Fibroblast of skin of abdomen (primary cell): Measurements from ENCODE around the gene ZNF554.

Experiments
- DNase-seq: peaks from one replicate; pipeline ENCODE4 v3.0.0-alpha.2; 2013

Gene ZNF554

DNA sequence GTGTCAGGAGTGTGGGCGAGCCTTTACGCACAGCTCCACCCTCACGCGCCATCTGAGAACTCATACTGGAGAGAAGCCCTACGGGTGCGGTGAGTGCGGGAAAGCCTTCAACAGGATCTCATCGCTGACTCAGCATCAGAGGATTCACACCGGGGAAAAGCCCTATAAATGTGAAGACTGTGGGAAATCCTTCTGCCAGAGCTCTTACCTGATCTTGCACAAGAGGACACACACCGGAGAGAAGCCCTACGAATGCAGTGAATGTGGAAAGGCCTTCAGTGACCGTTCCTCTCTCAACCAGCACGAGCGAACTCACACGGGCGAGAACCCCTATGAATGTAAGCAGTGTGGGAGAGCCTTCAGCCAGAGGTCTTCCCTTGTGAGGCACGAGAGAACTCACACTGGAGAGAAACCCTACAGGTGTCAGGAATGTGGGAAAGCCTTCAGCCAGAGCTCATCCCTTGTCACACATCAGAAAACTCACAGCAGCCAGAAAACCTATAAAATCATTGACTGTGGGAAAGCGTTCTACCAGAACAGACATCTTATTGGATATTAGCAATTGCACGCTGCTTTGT, 14.7 kb downstream of the ZNF554 start:
- no peak for DNase-seq

GRCh38 chr19:2837430-2837829, 17.8 kb downstream of the ZNF554 start:
- DNase-seq: no peak

GRCh38 chr19:2840794-2841791, 21.4 kb downstream of the ZNF554 start, which contains the start of gene ZNF555:
TSS of gene ZNF555 (plus strand) at chr19:2841475. CDS start at chr19:2841573, 98 bp downstream.
- DNase-seq: peak; percentile 99

DNA sequence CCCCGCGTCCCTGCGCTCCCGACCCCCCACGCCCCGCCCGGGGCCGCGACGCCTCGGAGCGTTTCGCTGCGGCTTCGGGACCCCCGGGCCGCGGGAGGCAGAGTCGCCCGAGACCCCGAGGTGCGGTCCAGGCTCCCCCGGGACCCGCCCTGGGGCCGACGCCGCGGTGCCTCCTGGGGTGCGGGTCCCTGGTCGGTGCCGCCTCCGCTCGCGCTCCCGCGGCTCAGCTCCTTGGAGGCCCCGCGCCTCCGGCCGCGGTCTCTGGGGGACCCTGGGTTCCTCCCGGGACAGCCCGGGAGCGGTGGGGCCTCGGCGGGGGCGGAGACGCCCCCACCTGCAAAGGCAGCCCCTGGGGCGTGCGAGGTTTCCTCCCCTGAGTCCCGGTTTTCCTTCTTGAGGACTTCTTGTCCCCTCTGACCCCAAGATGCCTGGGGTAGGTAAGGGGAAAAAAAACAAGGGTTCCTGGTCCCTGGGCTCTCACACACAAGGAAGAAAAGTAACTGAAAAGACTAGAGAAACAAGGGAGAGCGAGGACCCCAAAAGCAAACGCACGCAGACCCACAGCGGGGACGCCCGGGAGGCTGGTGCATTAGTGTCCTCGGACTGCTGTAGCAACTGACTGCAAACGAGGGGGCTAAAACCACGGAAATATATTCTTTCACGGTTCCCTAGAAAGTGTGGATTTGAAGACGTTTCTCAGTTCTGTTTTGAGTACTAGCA, 22.3 kb downstream of the ZNF554 start:
- DNase-seq: no peak

DNA sequence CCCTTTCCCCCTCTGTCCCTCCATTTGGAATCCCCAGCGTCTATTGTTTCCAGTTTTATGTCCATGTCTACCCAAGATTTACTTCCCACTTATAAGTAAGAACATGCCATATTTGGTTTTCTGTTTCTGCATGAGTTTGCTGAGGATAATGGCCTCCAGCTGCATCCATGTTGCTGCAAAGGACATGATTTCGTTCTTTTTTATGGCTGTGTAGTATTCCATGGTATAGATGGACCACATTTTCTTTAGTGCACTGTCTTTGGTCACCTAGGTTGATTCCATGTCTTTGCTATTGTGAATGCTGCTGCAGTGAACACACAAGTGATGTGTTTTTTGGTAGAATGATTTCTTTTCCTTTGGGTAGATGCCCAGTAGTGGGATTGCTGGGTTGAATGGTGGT, 25.4 kb downstream of the ZNF554 start:
- DNase-seq: no peak

GRCh38 chr19:2846180-2846894, 26.7 kb downstream of the ZNF554 start:
- no peak for DNase-seq

GRCh38 chr19:2847507-2847906, 27.8 kb downstream of the ZNF554 start:
- DNase-seq: no peak

GRCh38 chr19:2848616-2849015, 28.9 kb downstream of the ZNF554 start:
- DNase-seq: peak; percentile 33

- DNase-seq: no peak
These were observed 30.7 kb downstream of the ZNF554 start for GRCh38 chr19:2850256-2850925.

GRCh38 chr19:2852598-2852997, 32.9 kb downstream of the ZNF554 start:
- no peak for DNase-seq

DNA sequence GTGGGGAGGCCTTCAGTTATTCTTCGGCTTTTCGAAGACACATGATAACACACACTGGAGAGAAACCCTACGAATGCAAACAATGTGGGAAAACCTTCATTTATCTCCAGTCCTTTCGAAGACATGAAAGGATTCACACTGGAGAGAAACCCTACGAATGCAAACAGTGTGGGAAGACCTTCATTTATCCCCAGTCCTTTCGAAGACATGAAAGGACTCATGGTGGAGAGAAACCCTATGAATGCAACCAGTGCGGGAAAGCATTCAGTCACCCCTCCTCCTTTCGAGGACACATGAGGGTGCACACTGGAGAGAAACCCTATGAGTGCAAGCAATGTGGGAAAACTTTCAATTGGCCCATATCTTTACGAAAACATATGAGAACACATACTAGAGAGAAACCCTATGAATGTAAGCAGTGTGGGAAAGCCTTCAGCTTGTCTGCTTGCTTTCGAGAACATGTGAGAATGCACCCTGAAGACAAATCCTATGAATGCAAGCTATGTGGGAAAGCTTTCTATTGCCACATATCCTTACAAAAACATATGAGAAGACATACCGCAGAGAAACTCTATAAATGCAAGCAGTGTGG, 33.4 kb downstream of the ZNF554 start:
- no peak for DNase-seq

GRCh38 chr19:2854849-2855248, 35.2 kb downstream of the ZNF554 start:
- DNase-seq: no peak

DNA sequence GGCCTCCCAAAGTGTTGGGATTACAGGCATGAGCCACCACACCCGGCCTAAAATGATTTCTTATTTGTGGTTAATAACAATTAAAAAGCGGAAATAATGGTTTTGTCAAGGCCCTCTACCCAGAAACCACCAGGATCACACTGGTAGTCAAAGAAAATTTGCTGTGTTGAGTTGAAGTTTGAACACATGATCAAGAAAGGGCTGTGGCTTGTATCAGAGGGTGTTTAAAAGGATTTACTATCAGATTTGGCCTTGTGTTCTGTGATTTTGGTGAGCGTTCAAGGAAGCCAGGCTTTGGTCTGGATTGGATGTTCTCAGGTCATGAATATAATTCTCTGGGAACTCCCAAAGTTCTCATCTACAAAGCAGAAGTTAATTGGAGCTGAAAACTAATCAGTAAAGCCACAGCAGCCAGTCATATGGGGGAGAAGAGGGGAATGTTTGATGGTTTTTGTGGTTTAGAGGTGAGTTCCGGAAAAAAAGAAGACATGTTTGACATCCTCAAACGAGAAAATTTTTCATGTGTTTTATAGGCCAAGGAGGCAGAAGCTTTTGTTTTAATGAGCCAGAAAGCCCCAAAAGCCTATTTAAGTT, 36.9 kb downstream of the ZNF554 start:
- no peak for DNase-seq

- no peak for DNase-seq
These were observed 39.2 kb downstream of the ZNF554 start for GRCh38 chr19:2858864-2859263.

- no peak for DNase-seq
These were observed 44.1 kb downstream of the ZNF554 start for GRCh38 chr19:2863816-2864215.

DNA sequence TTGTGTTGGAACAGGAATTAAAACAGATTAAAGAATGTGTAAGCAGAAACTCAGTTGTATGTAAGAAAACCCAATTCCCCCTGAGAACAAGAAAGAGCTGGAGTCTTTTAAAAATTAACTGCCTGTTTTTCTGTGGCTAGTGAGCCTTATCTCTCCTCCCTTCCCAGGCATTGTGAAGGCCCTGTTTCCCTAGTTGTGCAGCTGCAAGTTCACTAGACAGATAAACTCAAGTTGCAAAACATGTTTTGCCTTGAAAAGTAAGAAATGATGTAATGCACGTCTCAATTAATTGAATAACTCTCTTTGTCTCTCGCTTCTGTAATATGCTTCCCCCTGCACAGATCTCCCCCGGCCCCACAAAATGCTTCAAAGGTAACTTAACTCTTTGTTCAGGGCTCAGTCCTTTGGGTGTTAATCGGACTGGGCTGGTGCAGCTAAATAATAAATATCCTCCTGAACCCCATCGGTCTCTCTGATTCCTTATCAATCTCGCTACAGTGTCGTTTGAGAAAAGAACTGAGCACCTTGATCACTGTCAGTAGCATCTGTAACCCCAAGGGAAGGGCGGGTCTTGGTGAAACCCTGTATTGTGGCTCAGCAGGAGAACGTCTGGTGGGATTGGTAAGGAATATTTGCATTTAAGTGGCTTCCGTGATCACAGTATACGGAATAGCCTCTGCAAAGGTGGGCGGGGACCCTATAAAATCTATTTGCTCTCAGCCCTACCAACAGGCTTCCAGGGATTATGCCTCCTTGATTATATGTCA, 45.8 kb downstream of the ZNF554 start:
- no peak for DNase-seq

- DNase-seq: no peak
These were observed 46.9 kb downstream of the ZNF554 start for GRCh38 chr19:2866495-2867024.

DNA sequence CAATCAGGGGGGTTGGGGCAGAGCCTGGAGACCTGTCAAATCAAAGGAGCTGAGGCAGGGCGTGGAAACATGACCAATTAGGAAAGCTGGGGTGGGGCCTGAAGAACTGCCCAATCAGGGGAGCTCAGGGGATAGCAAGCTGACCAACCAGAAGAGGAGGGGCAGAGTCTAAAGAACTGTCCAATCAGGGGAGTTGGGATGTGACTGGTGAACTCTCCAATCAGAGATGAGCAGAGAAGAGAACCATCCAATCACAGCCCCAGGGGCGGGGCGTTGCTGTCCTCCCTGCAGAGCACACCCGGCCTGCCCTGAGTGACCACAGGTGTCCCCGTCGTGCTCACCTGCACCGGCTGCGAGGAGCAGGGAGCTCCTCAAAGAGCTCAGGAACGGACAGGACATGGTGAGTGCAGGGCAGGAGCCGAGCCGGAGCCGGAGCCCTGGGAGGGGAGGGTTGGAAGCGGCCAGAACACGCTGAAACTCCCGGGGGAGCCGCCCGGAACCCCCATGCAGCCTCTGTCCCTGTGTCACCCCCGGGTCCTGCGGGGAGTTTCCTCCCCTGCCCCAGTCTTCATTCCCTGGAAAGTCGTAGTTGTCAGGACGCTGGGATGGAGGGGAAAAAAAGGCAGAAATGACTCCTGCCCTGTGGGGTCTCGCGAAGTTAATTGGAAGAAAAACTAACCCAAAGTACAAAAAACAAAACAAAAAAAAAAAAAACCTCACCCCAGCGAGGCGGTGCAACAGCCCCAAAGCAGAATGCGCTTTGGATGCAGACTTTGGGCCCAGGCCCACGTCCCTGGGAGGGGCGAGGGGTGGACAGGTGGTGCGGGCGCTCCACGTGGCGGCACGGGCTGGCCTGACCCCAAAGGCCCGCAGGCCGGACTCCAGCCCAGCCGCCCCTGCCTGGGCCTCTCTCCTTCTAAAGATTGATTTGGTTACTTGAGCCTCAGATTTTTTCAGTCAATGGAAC, 47.6 kb downstream of the ZNF554 start, which contains the start of gene ZNF556:
ZNF556 (plus strand) TSS at position 311 of the 967 bp plus-strand sequence; CDS start at position 398, 87 bp downstream.
- no peak for DNase-seq

DNA sequence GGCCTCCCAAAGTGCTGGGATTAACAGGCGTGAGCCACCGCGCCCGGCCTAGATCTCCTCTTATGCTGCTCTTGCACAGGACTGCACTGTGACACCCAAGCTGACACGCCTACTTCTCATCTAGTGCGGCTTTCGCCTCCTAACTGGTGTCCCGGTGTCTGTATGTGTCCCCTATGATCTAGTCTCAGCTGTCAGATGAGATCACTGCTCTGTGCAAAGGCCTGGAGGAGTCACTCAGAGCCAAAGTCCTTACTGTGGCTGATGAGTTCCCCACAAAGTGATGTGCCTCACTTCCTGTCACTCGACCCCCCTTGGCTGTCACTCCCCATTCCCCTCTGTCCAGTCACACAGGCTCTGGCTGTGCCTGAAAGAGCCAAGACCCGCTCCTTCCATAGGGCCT, 50.0 kb downstream of the ZNF554 start:
- DNase-seq: no peak
